Vagina (tissue), 2 donors: ENCODE results near the gene SLC22A13.

Experiments
- CTCF ChIP-seq, 3 experiments: fragments of 450-650 bp in 2 of 3; fragments of 200-600 bp in 1 of 3; sonication (generic) in 1 of 3; IDR thresholded peaks; one replicate each; pipeline ENCODE4 v1.5.1; 2017 to 2019; ENCODE audit warnings: antibody characterized with exemption in 3 of 3, mild to moderate bottlenecking in 2 of 3, moderate library complexity in 2 of 3
- POLR2A ChIP-seq, 2 donors: fragments of 450-650 bp; IDR thresholded peaks; one replicate each; pipeline ENCODE4 v1.6.1; 2017; ENCODE audit warnings: antibody characterized with exemption in 2 of 2, mild to moderate bottlenecking in 2 of 2, moderate library complexity in 2 of 2
- POLR2AphosphoS5 ChIP-seq, 2 donors: sonication (generic); formaldehyde crosslinking; IDR thresholded peaks; one replicate each; pipeline ENCODE4 v1.9.0; 2017; ENCODE audit warnings: antibody characterized with exemption in 2 of 2, mild to moderate bottlenecking in 2 of 2, low read depth in 1 of 2; ENCODE audit not compliant: insufficient read depth in 1 of 2

DNA sequence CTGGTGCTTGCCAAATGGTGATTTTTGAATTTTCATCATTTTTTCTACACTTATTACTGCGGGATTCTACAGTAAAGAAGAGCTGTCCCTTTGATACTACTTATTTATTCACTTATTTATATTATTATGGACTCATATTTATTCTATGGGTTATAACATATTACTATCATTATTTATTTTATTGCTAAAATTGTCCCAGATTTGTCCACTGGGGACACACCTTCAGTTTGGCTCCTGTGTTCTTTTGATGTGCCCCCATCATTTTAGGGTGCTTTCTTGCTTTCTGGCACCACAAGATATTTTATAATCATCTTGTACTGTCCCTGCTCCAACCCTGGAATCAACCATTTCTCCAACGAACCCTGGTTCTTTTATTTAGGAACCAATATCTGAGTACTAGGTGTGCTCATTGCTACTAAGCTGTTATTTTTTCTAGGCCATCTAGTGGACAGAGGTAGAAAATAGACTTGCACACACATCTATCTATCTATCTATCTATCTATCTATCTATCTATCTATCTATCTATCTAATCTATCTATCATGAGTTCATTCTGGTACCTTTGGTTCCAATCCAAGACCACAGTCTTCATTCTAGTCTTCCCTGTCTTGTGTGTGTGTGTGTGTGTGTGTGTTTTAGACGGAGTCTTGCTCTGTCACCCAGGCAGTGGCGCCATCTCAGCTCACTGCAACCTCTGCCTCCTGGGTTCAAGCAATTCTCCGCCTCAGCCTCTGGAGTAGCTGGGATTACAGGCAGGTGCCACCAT, 32.5 kb downstream of the SLC22A13 start:
- TF ChIP-seq CTCF (IDR thresholded peaks at IDR 0.05), result no peak
- TF ChIP-seq POLR2A (IDR thresholded peaks at IDR 0.05), result no peak
- TF ChIP-seq POLR2AphosphoS5 (IDR thresholded peaks at IDR 0.05; ENCODE audit: insufficient read depth in 1 of 2, low read depth in 1 of 2), result no peak
